ENCODE results near the gene RELT.

GRCh38 chr11:73398721-73399120 lies 22.5 kb downstream of the RELT start:
- TF ChIP-seq CTCF (IDR thresholded peaks at IDR 0.05; ENCODE audit: low read depth, low read length, poor library complexity, severe bottlenecking) = no peak
- no peak for TF ChIP-seq EZH2phosphoT487 (IDR thresholded peaks at IDR 0.05; ENCODE audit: borderline replicate concordance, low read length)

Data from DOHH2 (cell line).